Medulla oblongata (tissue), 1 donor: ENCODE results near the gene MDM4.

ENCODE experiments used
- DNase-seq: peaks from one replicate; pipeline ENCODE4 v3.0.0-alpha.2; 2015; ENCODE audit errors: extremely low spot score

MDM4 gene

DNA sequence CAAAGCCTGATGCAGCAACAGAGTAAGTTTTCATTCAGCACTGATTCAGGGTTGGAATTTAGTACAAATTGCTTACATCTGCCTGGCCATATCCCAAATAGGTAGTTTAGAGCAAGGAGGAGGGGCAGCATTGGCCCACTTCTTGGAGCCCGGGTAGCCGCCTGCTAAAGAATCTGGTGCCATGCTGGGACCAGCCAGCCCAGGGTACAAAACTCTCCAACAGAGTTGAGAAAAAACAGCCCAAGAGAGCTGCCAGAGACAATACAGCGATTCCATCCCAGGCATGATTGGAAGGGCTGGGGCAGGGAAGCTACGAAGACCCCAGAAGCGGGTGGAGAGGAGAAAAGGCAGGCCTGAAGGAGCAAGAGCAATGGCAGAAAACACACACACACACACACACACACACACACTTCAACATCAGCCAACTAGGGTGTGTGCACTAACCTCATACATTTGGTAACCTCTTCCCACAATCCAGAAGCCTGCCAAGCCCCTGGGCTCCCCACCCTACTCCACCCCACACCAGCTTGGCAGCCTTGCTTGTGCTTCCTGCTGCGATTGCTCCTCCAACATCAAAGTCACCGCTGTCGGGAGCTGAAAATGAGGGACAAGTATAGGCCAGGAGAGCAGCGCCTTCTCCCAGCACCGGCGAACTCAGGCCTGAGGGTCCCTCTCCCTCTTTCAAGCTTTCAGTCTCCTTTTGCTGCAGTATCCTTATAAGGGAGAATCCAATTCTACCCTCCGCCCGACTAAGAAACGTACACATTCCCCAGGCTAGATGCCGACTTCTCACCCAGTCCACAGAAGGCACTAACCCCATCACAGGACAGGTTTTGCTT lies 22.8 kb upstream of the MDM4 start:
- peak; percentile 60 for DNase-seq

DNA sequence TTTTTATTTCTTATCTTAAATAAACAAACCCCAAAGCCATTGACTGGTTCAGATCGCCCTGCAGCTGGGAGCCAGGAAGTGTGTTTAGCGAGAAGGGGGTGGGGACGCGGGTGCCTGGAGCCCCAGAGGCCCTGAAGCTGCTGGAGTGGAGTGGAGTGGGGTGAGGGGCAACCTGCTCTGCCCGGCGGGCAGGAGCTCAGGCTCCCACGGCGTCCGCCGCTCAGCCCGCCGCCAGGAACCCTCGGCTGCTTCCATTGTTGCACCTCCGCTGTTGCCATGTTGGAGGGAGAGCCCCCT lies 22.3 kb upstream of the MDM4 start:
- DNase-seq: peak; percentile 70

DNA sequence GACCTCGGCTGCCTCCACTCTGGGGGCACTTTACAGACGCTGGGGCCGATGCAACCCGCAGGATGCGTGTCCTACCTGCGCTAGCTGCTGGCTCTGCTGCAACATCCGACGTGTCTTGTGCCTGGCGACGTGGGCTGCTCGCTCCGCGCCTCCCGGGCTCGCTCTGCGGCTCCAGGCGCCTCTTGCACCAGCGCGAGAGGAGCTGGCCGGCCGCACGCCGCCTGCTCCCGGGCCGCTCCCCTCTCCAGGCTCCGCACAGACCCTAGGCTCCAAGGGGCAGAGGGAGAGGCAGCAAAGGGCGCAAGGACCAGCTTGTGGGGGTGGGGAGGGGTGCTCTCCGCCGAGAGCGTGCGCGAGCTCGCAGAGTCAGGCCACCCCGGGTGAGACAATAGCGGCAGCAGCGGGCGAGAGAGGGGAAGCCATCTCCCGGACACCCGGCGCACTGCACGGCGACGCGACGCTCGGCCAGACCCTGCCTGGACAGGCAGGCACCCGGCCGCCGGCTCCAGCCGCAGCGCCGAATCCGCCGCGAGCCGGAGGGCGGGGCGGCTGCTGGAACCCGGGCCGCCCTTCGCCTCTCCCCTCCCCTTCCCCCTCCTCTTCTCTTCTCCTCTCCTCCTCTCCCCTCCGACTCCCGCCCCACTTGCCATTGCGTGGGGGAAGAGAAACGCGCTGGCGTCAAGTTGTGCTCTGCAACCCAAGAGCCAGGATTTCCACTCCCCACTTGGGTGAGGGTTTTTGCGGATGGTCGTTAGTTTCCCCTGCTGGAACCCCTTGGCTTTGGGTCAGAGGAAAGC lies 21.7 kb upstream of the MDM4 start, which contains the start of gene PIK3C2B:
PIK3C2B (minus strand) TSS at position 525 of the 797 bp plus-strand sequence. CDS start 25,003 bp downstream, outside the sequence.
- peak; percentile 93 for DNase-seq

DNA sequence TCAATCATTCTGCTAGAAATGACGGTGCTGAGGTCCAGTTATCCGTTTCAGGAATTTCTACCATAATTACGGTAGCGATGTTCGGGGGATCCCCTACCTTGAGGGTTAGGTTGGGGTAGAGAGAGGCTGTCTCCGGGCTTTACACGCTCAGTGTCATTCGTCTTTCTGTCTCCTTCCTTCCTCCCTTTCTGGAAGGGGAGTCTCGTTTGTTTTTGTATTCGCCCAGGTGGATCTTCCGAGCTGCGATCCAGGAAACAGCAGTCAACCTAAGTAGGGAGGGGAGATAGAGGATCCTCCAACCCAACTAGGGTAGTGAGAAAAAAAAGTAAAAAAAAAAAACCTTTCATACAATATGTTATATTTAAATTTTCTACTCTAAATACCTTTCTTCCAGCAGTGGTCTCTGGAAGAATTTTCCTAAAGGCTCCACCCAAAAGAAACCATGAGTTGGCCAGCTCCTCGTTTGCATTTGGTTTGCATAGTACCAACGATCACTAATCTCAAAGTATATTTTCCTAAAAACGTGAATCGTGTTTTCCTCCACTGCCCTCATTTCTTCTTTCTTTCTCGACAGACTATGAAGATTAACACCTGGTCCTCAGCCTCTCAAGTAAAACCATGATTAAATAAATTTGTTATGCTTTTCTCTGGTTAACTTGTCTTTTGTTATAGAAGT lies 21.0 kb upstream of the MDM4 start:
- no peak for DNase-seq

DNA sequence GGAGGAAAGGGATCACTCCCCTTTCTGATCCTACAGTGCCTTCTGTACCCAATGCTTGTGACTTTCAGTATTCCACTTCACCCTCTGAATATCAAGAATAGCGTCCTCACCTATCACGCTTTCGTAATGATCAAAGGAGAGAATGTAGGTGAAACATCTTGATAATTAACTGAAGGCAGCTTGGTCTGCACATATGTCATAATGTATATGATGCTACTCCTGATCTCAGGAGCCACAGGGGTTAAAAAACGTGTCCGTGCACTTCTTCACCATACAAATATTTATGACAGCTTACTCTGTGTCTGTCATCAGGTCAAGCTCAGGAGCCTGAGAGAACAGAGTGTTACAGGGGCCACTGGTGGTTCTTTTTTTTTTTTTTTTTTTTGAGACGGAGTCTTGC lies 20.4 kb upstream of the MDM4 start:
- DNase-seq: no peak

DNA sequence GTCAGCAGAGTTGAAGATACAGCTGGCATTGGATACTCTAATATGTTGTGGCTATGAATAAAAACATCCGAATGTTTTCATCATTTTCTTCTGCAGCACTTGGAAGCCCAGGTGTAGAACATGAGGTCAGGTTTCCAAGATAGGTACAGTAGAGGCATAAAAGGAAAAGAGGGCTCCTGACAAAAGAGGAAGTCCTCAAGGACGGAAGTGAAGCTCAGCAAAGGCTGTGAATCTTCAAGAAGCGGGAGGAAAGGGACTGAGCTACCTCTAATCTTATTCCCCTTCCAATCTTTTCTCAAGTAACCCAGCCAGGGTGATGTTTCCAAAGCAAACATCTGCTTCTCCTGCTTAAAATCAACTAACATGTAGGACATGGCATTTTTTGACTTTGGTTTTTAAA lies 17.2 kb upstream of the MDM4 start:
- peak; percentile 61 for DNase-seq

DNA sequence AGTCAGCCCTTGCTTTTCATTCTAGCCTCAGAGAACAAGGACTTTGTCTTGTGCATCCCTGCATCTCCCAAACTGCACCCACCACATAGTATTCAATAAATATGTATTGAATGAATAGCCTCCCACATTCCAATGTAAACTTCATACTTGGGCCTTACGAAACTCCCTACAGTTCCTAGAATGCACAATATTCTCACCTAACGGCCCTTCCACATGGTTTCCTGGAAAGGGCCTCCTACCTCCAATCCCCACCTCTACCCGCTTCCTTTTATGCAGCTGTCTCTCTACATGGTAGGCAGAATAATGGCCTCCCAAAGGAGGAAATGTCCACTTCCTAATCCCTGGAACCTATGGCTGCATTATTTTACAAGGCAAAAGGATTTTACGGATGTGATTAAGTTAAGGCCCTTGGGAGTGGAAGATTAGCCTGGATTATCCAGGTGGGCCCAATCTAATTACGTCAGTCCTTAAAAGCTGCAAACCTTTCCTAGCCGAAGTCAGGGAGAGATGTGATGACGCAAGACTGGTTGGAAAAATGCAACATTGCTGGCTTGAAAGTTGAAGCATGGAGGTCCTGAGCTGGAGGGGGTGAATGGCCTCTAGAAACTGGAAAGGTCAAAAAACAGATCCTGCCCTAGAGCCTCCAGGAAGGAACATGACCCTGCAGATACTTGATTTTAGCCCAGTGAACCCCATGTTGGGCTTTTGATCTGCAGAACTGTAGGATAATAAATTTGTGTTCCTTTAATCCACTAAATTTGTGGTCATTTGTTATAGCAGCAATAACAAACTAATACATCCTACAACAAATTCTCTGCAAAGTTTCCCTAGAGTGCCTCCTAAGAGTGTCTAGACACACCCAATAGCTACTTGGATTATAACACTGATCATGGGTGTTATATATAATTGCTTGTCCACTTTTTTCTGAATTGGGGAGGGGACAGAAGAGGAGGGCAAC lies 16.4 kb upstream of the MDM4 start:
- no peak for DNase-seq

DNA sequence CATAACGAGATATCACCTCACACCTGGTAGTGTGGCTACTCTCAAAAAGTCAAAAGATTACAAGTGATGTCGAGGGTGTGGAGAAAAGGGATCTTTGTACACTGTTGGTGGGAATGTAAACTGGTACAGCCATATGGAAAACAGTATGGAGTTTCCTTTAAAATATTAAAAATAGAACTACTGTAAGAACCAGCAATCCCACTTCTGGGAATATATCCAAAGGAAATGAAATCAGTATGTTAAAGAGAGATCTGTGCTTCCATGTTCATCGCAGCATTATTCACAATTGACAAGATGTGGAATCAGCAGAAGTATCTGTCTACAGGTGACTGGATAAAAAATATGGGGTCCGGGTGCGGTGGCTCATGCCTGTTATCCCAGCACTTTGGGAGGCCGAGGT lies 14.0 kb upstream of the MDM4 start:
- DNase-seq: no peak

DNA sequence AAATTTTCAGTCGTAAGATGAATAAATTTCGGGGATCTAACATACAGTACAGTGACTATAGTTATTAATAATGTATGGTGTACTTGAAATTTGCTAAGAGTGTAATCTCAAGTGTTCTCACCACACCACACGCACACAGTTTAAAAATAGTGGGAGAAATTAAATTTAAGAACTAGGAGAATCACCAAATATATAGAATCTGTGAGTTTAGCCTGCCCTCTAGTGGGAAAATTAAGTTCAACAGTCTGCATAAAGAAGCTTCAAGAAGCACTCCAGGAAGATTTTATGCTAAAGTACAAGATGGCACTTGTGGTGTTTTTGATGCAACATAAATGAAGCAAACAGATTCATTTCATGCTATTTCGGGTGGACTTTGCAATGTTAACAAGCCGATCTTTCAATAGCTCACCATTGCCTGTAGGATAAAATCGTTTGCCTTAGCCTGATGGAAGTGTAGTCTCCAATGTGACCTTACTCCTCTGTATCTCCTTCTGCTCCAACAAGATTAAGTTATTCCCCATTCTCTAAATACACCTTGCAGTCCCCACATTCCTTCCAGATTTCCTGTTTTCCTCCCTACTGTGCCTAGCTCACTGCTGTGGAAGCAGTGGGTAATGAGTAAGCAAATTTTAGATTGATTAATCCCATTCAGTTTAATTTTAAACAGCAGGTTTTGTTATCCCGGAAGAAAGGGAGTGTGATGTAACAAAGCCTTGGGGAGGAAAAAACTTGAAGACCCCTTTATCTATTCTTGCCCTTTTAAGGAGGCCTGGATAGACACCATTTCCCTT lies 12.9 kb upstream of the MDM4 start:
- peak; percentile 93 for DNase-seq

DNA sequence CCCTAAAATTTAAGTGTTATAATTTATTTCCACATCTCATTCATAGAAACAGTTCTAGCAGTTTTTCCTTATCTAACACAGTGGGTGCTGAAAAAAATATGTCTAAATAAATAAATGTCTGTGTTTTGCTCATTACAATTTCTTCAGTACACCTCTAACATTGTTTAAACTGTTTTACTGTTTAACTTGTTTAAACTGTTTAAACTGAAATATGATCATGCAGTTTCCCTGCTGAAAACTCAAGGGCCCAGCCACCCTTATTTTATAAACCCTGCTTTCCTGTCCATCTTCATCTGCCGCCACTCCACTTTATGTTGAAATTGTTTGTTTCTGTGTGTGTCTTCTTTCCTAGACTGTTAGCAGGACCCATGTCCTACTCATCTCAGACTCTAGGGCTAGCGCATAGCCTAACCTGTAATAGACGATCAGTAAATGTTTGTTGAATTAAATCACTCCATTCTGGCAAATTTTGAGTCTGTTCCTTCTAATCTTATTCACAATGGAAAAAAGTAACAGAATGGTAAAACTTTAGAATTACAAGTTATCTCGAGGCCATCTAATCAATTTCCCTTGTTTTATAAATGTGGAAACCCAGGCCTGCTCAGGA lies 12.2 kb upstream of the MDM4 start:
- no peak for DNase-seq

DNA sequence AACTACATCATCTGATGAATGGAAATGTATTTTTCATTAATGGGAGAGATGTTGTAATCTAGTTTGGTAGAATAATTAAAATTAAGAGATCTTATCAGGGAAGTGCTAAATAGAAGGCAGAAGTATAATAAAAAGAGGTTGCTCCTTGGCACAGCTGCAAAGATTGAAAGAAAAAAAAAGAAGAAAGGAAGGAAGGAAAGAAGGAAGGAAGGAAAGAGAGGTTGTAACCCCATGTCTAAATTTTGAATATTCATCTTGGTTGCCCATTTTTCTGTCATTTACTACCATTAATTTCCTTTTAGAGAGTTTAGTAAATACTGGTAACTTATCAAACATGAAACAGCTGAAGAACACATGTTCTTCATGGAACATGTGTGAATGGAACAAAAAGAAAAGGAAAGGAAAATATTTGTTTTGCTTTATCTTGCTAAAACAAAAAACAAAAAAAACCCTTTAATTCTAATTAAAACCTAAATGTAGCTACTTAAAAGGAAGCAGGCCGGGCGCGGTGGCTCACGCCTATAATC lies 10.5 kb upstream of the MDM4 start:
- no peak for DNase-seq

DNA sequence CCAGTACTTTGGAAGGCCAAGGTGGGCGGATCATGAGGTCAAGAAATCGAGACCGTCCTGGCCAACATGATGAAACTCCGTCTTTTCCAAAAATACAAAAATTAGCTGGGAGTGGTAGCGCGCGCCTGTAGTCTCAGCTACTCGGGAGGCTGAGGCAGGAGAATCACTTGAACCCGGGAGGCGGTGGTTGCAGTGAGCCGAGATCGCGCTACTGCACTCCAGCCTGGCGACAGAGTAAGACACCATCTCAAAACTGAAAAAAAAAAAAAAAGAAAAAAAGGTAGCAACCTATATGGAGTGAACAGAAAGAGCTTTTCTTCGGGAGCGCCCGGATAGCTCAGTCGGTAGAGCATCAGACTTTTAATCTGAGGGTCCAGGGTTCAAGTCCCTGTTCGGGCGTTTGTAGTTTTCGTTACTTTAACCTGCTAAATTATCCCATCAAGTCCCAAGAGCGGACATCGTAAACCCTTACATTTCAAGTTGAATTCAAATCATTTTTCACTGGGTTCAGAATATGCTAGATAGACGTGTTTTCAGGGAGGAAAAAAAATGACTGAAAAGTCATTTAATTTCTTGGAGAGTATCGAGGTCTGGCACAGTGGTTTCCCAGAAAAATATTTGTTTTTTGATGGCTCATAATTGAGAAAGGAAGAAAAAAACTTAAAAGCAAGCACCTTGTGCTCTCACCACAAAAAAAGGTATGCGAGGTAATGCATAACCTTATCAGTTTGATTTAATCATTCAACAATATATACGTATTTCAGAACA lies 9.8 kb upstream of the MDM4 start:
- peak; percentile 90 for DNase-seq

DNA sequence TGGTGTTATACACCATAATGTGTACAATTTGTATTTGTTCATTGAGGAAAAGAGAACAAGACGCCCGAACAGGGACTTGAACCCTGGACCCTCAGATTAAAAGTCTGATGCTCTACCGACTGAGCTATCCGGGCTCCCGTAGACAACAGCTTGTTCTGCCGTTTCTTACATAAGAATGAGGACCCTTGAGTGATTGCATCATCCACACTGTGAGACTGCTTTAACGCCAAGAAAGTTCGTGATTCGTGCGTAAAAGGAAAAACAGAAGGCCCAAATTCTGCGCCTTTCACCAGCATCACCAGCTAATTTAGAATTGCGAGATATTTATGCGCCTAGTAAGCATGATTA lies 9.3 kb upstream of the MDM4 start:
- DNase-seq: peak; percentile 98

DNA sequence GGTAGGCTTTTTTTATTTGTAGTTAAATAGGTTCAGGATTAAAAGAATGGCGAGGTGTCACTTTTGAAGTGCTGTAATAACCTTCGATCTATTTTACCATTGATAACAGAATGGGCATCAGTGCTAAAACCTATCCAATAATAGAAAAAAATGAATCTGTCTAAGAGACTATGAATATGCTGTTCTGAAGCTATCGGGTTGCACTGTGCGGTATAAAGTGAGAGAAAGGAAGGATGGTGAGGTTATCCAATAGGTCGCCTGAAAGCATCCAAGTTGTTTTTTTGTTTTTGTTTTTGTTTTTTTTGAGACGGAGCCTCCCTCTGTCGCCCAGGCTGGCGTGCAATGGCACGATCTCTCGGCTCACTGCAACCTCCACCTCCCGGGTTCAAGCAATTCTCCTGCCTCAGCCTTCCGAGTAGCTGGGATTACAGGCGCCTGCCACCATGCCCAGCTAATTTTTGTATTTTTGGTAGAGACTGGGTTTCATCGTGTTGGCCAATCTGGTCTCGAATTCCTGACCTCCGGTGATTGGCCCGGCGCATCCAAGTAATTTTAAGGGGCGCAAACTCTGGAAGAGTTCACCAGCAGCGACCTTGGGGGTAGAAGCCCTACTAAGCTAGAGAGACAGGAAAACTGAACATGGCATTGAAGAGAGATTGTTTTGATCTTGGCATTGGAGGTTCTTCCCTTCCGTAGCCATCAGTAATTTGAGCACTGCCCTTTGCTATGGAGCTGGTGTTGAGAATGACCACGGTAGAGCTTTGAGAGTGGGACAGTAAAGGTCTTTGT lies 8.7 kb upstream of the MDM4 start:
- peak; percentile 59 for DNase-seq

DNA sequence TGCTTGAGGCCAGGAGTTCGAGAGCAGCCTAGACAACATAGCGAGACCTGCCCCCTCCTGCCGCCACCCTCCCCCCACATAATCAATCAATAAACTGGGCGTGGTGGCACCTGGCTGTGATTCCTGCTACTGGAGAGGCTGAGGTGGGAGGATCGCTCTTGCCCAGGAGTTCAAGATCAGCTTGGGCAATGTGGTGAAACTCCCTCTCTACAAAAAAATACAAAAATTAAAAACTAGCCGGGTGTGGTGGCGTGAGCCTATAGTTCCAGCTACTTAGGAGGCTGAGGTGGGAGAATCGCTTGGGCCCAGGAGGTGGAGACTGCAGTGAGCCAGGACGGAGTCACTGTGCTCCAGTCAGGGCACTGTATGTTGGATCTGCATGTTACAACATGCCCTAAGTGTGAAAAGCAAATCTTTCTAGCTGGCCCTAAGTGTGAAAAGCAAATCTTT lies 7.0 kb upstream of the MDM4 start:
- DNase-seq: no peak

DNA sequence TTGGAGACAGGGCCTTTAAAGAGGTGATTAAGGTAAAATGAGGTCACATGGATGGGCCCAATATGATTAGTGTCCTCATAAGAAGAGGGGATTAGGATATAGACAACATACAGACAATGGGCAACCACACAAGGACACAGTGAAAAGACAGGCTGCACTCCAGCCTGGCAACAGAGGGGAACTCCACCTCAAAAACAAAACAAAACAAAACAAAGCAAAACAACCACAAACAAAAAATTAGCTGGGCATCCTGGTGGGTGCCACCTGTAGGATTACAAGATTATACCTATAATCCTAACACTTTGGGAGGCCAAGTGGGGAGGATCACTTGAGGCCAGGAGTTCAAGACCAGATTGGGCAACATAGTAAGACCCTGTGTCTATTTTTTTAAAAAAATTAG lies 4.8 kb upstream of the MDM4 start:
- no peak for DNase-seq

DNA sequence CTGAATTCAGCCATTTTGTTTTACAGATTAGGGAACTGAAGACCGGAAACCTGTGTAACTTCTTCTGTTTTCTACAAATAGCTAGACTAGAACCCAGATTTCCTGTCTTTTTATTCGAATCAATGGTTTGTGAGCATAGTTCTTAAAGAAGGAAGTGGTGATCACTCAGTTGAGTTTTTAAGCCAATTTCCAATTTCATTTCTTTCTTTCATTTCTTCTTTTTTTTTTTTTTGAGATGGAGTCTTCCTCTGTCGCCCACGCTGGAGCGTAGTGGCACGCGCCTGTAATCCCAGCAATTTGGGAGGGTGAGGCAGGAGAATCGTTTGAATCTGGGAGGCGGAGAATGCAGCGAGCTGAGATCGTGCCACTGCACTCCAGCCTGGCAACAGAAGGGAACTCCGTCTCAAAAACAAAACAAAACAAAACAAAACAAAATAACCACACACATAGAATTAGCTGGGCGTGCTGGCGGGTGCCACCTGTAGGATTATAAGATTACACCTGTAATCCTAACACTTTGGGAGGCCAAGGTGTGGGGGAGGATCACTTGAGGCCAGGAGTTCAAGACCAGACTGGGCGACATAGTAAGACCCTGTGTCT lies 3.0 kb upstream of the MDM4 start:
- DNase-seq: peak; percentile 77

DNA sequence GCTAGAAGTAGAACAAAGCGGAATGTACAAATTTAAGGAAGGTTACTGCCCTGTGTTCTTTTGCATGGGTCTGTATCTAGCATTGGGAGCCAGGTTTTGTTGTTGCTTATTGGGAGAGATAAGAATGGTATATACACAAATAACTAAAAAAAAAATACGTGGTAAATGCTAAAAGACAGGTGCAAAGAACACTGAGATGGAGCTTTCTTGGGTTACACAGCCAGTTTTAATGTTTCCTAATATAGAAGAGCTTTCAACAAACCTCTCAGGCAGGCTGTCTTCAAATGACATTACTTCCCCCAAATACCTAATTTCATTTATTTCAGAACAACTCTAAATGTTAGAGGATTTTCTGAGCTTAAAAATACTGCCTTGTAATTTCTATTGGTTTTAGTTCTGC lies 1.4 kb upstream of the MDM4 start:
- DNase-seq: no peak
